ENCODE results near the gene BCL7C. TPM values are rescaled to one million over a fixed set of nuclear protein-coding genes. Genes with fewer than 3 reads are reported as not detected.
A peak's percentile ranks its signal among the peaks of the same experiment; 100 is the strongest.

Gene BCL7C
- total and polyA plus RNA-seq, 2 of the 13 experiments (the other 11 are each of a cell fraction or from before 2014, with no cell fraction given): 17.7 to 33.8 TPM

GRCh38 chr16:30858111-30858495 lies 35.8 kb downstream of the BCL7C start (continued):
- TF ChIP-seq ZBTB39 (CRISPR knock-in tag; IDR thresholded peaks at IDR 0.05) (no peak), HMGA1 (CRISPR knock-in tag; conservative IDR thresholded peaks at IDR 0.05) (no peak), SUZ12 (IDR thresholded peaks at IDR 0.05; ENCODE audit: low read depth, low read length) (no peak), TBP (CRISPR knock-in tag; IDR thresholded peaks at IDR 0.05) (no peak), MBD4 (IDR thresholded peaks at IDR 0.05; ENCODE audit: borderline replicate concordance, low read length) (no peak), ZNF230 (CRISPR knock-in tag; IDR thresholded peaks at IDR 0.05) (no peak)
- TF ChIP-seq, protein P1, sequence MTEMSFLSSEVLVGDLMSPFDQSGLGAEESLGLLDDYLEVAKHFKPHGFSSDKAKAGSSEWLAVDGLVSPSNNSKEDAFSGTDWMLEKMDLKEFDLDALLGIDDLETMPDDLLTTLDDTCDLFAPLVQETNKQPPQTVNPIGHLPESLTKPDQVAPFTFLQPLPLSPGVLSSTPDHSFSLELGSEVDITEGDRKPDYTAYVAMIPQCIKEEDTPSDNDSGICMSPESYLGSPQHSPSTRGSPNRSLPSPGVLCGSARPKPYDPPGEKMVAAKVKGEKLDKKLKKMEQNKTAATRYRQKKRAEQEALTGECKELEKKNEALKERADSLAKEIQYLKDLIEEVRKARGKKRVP (CRISPR knock-in tag; IDR thresholded peaks at IDR 0.05): no peak

DNA sequence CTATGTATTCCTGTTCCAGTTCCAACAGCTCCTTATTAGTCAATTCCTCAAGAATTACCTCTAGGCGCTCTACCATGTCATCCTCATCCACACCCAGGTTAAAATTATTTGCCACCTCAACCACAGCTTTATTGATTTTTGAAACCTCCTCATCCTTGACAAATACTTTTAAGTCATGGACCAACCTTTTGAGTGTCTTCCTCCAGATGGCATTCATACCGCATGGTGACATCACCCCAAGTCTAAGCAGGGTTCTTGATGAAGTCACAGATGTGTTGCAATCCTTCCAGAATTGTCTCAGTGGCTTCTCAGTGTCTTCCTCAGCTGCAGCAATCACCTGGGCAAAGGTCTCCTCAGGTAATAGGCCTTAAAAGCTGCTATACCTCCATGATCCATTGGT lies 40.1 kb downstream of the BCL7C start:
- FAIRE-seq: no peak
- Histone ChIP-seq H3K4me1 (ENCODE audit: insufficient read depth, low read length) (peaks cover 18% of the 10 kb centered on the region), H3K79me2 (ENCODE audit: insufficient read depth, low read length) (no peaks in the 10 kb centered on the region), H3K4me3 (replicated peaks in 1 of 3; ENCODE audit: insufficient read depth in 1 of 3, low read depth in 2 of 3, low read length in 3 of 3) (no peak overlapping the region), H3K36me3 (replicated peaks in 1 of 2; ENCODE audit: control insufficient read depth in 1 of 2, insufficient read depth in 2 of 2, low read length in 2 of 2) (no peaks in the 10 kb centered on the region), H4K20me1 (ENCODE audit: insufficient read depth, low read length) (no peaks in the 10 kb centered on the region), H3K9me3 (ENCODE audit: low read length) (no peaks in the 10 kb centered on the region), H3K27ac (ENCODE audit: extremely low read length, insufficient read depth, low read length) (no peak overlapping the region), H3K4me2 (ENCODE audit: low read depth, low read length) (no peak overlapping the region), H3K9ac (ENCODE audit: insufficient read depth, low read depth, low read length) (no peak overlapping the region), H3K27me3 (ENCODE audit: control insufficient read depth in 1 of 2, insufficient read depth in 2 of 2, low read length in 2 of 2) (no peaks in the 10 kb centered on the region), H2AFZ (ENCODE audit: low read length) (no peak overlapping the region)
- no TSS peak for BruUV-seq (replicated peaks)
- POLR2A ChIA-PET: interaction anchor here (1.3 to 1.9 kb wide), 2 partner anchors 21 to 22 kb away, joined by 3 to 6 read pairs; no protein-coding TSS in a partner anchor
- no peak for ATAC-seq
- 98% methylated on average over 2 of the region's 2 CpGs for WGBS (ENCODE audit: low lambda C conversion rate)
- TF ChIP-seq, protein P2, sequence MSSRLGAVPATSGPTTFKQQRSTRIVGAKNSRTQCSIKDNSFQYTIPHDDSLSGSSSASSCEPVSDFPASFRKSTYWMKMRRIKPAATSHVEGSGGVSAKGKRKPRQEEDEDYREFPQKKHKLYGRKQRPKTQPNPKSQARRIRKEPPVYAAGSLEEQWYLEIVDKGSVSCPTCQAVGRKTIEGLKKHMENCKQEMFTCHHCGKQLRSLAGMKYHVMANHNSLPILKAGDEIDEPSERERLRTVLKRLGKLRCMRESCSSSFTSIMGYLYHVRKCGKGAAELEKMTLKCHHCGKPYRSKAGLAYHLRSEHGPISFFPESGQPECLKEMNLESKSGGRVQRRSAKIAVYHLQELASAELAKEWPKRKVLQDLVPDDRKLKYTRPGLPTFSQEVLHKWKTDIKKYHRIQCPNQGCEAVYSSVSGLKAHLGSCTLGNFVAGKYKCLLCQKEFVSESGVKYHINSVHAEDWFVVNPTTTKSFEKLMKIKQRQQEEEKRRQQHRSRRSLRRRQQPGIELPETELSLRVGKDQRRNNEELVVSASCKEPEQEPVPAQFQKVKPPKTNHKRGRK (CRISPR knock-in tag; IDR thresholded peaks at IDR 0.05): no peak
- peak; percentile 20; the same call in 1 of the 2 replicates for TF ChIP-seq CREB1 (IDR thresholded peaks at IDR 0.05)
- TF ChIP-seq CREB1 (CRISPR knock-in tag; IDR thresholded peaks at IDR 0.05): no peak
- TF ChIP-seq, protein P3, sequence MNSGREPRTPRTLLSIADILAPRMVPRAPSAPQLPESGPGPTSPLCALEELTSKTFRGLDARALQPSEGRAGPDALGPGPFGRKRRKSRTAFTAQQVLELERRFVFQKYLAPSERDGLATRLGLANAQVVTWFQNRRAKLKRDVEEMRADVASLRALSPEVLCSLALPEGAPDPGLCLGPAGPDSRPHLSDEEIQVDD (CRISPR knock-in tag; IDR thresholded peaks at IDR 0.05; ENCODE audit: borderline replicate concordance): no peak
- TF ChIP-seq ATF7 (IDR thresholded peaks at IDR 0.05): peak; percentile 62
- TF ChIP-seq ATF7 (CRISPR knock-in tag; IDR thresholded peaks at IDR 0.05): no peak
- no peak for TF ChIP-seq IRF2 (CRISPR knock-in tag; IDR thresholded peaks at IDR 0.05)
- TF ChIP-seq CEBPB (IDR thresholded peaks at IDR 0.05; ENCODE audit: borderline replicate concordance, low read depth, low read length): peak; percentile 57; the same call in 1 of the 2 replicates
- no peak for TF ChIP-seq YEATS4 (CRISPR knock-in tag; IDR thresholded peaks at IDR 0.05; ENCODE audit: borderline replicate concordance)
- no peak for DNase-seq (ENCODE audit: low spot score)
- CTCF ChIA-PET (ENCODE audit: low intra/inter-chr PET ratio, low total read pairs): no interaction called here
- intact Hi-C loops (cut with micrococcal nuclease; ENCODE audit: unreplicated experiment) (no loop called here), in situ Hi-C loops (cut with HindIII; ENCODE audit: extremely low pct_ligation_motif_present, low pct_unique_long_range_greater_than_20kb) (no loop called here)

Data from HepG2 (cell line).